ENCODE measurements around the gene CCDC149. TPM values are rescaled to one million over a fixed set of nuclear protein-coding genes. Genes with fewer than 3 reads are reported as not detected.

CCDC149 gene
- total RNA-seq, 1 experiment from 2014 or later = 9.8 TPM

DNA sequence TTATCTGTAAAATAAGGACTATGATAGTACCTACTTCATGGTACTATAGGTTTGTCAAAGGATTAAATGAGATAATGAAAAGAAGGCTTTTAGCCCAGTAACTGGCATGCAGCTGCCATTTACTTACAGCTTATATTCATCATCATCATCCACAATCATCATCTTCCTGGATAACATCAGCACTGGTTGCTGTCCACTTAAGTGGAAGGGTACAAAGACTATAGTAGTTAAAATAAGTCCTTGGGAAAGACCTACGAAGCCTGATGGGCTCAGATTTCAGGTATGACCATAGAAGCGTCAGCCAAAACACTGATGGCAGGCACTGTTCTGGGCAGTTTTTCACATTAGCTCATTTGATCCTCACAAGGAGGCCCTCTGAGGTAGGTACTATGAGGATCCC, 20.6 kb downstream of the CCDC149 start:
- no peak overlapping the region for H3K4me3 ChIP-seq
- intact Hi-C loops (cut with micrococcal nuclease; ENCODE audit: unreplicated experiment) = no loop called here
- H4K20me1 ChIP-seq (ENCODE audit: insufficient read depth) = no peaks in the 10 kb centered on the region
- H3K79me2 ChIP-seq (ENCODE audit: low read depth) = no peaks in the 10 kb centered on the region
- no peak overlapping the region for H3K4me2 ChIP-seq
- 0 out of 2 replicates have a peak, but pooled peaks cover 5% of the 10 kb centered on the region for H3K36me3 ChIP-seq (ENCODE audit: low read depth)
- no peaks in the 10 kb centered on the region for H3K9me2 ChIP-seq (ENCODE audit: insufficient read depth)
- TF ChIP-seq, protein P1, sequence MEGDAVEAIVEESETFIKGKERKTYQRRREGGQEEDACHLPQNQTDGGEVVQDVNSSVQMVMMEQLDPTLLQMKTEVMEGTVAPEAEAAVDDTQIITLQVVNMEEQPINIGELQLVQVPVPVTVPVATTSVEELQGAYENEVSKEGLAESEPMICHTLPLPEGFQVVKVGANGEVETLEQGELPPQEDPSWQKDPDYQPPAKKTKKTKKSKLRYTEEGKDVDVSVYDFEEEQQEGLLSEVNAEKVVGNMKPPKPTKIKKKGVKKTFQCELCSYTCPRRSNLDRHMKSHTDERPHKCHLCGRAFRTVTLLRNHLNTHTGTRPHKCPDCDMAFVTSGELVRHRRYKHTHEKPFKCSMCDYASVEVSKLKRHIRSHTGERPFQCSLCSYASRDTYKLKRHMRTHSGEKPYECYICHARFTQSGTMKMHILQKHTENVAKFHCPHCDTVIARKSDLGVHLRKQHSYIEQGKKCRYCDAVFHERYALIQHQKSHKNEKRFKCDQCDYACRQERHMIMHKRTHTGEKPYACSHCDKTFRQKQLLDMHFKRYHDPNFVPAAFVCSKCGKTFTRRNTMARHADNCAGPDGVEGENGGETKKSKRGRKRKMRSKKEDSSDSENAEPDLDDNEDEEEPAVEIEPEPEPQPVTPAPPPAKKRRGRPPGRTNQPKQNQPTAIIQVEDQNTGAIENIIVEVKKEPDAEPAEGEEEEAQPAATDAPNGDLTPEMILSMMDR (conservative IDR thresholded peaks at IDR 0.05) = no peak
- TF ChIP-seq EZH2 (IDR thresholded peaks at IDR 0.05; ENCODE audit: low read depth) = no peak
- POLR2A ChIA-PET (ENCODE audit: unreplicated experiment) = no interaction called here
- BruUV-seq (replicated peaks) = no TSS peak
- no peaks in the 10 kb centered on the region for H3K27me3 ChIP-seq (ENCODE audit: insufficient read depth, low read depth)
- no peaks in the 10 kb centered on the region for H3K4me1 ChIP-seq (replicated peaks; ENCODE audit: insufficient read depth)
- H3K9me3 ChIP-seq (ENCODE audit: insufficient read depth, low read depth) = no peaks in the 10 kb centered on the region
- CTCF ChIA-PET = no interaction called here
- no peak overlapping the region for H2AFZ ChIP-seq
- H3F3A ChIP-seq (ENCODE audit: insufficient read depth, low read depth) = no peaks in the 10 kb centered on the region
- no peak for DNase-seq
- H3K27ac ChIP-seq = no peak overlapping the region

DNA sequence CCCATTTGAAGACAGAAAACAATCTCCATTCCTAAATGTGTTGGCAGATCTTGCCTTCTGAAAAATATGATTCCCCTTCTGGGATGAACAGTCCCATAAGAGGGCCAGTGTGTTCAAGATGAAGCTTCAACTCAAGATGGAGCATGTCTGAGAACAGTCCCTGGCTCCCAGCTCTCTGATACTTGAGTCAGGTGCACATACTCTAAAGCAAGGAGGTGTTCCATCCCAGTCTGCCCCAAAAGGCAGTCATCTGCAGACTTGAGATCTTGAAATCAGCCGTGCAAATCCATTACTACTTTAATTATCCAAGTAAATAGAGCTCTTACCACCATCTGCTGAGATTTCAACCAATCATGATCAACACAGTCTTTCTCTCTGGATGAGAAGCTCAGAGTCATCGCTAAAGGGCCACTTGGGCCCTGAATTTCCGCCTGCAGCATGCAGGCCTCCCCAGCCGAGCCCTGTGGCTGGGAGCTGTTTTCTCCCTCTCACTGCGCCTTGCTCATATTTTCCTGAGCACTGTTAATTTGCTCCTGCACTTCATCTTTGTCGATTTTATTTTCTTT, 22.2 kb downstream of the CCDC149 start:
- Histone ChIP-seq H4K20me1 (ENCODE audit: insufficient read depth) (no peaks in the 10 kb centered on the region), H3K9me3 (ENCODE audit: insufficient read depth, low read depth) (no peaks in the 10 kb centered on the region), H3K27me3 (ENCODE audit: insufficient read depth, low read depth) (no peaks in the 10 kb centered on the region), H3K4me1 (replicated peaks; ENCODE audit: insufficient read depth) (no peaks in the 10 kb centered on the region), H2AFZ (no peak overlapping the region), H3K9me2 (ENCODE audit: insufficient read depth) (no peaks in the 10 kb centered on the region), H3K27ac (no peak overlapping the region), H3F3A (ENCODE audit: insufficient read depth, low read depth) (no peaks in the 10 kb centered on the region), H3K79me2 (ENCODE audit: low read depth) (no peaks in the 10 kb centered on the region), H3K4me3 (no peak overlapping the region), H3K36me3 (ENCODE audit: low read depth) (0 out of 2 replicates have a peak, but pooled peaks cover 5% of the 10 kb centered on the region), H3K4me2 (no peak overlapping the region)
- TF ChIP-seq EZH2 (IDR thresholded peaks at IDR 0.05; ENCODE audit: low read depth) = no peak
- TF ChIP-seq, protein P1 (conservative IDR thresholded peaks at IDR 0.05) = no peak
- ChIA-PET CTCF (no interaction called here), POLR2A (ENCODE audit: unreplicated experiment) (interaction anchor here (0.5 kb wide), 1 partner anchor 116 kb away, joined by 3 read pairs; no protein-coding TSS in a partner anchor)
- intact Hi-C loops (cut with micrococcal nuclease; ENCODE audit: unreplicated experiment) = no loop called here
- BruUV-seq (replicated peaks) = no TSS peak
- DNase-seq = no peak

DNA sequence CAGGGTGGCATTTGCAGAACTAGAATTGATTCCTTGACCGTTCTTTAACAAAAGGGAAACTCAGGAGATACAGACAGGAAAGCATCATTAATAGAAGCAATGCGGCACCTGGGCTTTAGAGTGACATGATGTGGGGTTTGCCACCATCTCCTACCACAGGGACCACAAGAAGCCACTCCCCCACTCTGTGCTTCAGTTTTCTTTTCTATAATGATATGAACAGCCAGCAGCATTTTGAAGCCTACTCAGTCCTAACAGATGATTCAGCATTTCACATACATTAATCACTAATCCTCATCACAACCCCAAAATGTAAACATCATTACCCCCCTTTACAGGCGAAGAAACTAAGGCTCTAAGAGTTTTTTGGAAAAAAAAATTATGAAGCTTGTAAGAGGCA, 22.9 kb downstream of the CCDC149 start:
- DNase-seq = no peak
- H3K36me3 ChIP-seq (ENCODE audit: low read depth) = 0 out of 2 replicates have a peak, but pooled peaks cover 5% of the 10 kb centered on the region

More for the DNA sequence above, 22.9 kb downstream of the CCDC149 start:
- BruUV-seq (replicated peaks) = no TSS peak
- no peak overlapping the region for H3K27ac ChIP-seq
- no peaks in the 10 kb centered on the region for H3K9me3 ChIP-seq (ENCODE audit: insufficient read depth, low read depth)
- H3K27me3 ChIP-seq (ENCODE audit: insufficient read depth, low read depth) = no peaks in the 10 kb centered on the region
- ChIA-PET CTCF (no interaction called here), POLR2A (ENCODE audit: unreplicated experiment) (no interaction called here)
- H3F3A ChIP-seq (ENCODE audit: insufficient read depth, low read depth) = no peaks in the 10 kb centered on the region
- H2AFZ ChIP-seq = no peak overlapping the region
- no peak for TF ChIP-seq EZH2 (IDR thresholded peaks at IDR 0.05; ENCODE audit: low read depth)
- TF ChIP-seq, protein P1 (conservative IDR thresholded peaks at IDR 0.05) = no peak
- H3K4me2 ChIP-seq = no peak overlapping the region
- H4K20me1 ChIP-seq (ENCODE audit: insufficient read depth) = no peaks in the 10 kb centered on the region
- intact Hi-C loops (cut with micrococcal nuclease; ENCODE audit: unreplicated experiment) = no loop called here
- H3K9me2 ChIP-seq (ENCODE audit: insufficient read depth) = no peaks in the 10 kb centered on the region
- H3K79me2 ChIP-seq (ENCODE audit: low read depth) = no peaks in the 10 kb centered on the region
- H3K4me3 ChIP-seq = no peak overlapping the region
- no peaks in the 10 kb centered on the region for H3K4me1 ChIP-seq (replicated peaks; ENCODE audit: insufficient read depth)

Data from PC-9 (cell line).